ENCODE data around the gene NREP. TPM values are rescaled to one million over a fixed set of nuclear protein-coding genes. Genes with fewer than 3 reads are reported as not detected.

The NREP gene
- total and polyA plus RNA-seq, 2 experiments from 2014 or later, result 681 to 981 TPM

DNA sequence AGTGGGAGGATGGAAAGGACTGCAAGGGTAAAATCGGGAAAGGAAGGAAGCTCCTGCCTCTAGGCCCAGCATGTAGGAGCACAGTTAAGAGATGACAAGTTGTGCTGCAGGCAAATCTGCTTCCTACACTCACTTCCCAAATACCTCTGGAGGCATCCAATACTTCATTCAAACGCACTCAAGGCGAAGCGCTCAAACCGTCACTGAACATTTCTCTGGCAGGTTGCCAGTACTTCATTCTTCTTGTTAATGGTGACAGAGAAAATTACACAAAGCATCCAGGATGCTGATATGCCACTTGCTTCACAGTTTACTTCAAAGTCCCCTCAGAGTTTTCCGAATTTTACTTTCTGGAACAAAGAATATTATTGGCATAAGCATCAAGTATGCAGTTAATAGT is 59.8 kb downstream of the NREP start:
- Histone ChIP-seq H3K9me3 (ENCODE audit: low read depth) (no peaks in the 10 kb centered on the region), H3K27ac (no peak overlapping the region), H3K36me3 (no peaks in the 10 kb centered on the region), H3K4me3 (no peak overlapping the region), H3K4me1 (ENCODE audit: low read depth) (peaks cover 14% of the 10 kb centered on the region), H3K27me3 (no peaks in the 10 kb centered on the region)
- peak; percentile 57 to 80 for DNase-seq (ENCODE audit: low read depth in 1 of 2, low spot score in 1 of 2)
- no peak for TF ChIP-seq CTCF (IDR thresholded peaks at IDR 0.05; ENCODE audit: low read depth, low read length)

- no peaks in the 10 kb centered on the region for H3K27me3 ChIP-seq
- H3K4me3 ChIP-seq, result no peak overlapping the region
- no peak overlapping the region for H3K27ac ChIP-seq
- TF ChIP-seq CTCF (IDR thresholded peaks at IDR 0.05; ENCODE audit: low read depth, low read length), result no peak
- H3K9me3 ChIP-seq (ENCODE audit: low read depth), result no peaks in the 10 kb centered on the region
- DNase-seq (ENCODE audit: low read depth in 1 of 2, low spot score in 1 of 2), result no peak
- H3K36me3 ChIP-seq, result no peaks in the 10 kb centered on the region
- H3K4me1 ChIP-seq (ENCODE audit: low read depth), result peaks cover 14% of the 10 kb centered on the region
Measured at GRCh38 chr5:111695991-111696390, 61.0 kb downstream of the NREP start.

- Histone ChIP-seq H3K27me3 (no peaks in the 10 kb centered on the region), H3K9me3 (ENCODE audit: low read depth) (no peaks in the 10 kb centered on the region), H3K4me1 (ENCODE audit: low read depth) (peaks cover 14% of the 10 kb centered on the region), H3K36me3 (no peaks in the 10 kb centered on the region), H3K27ac (no peak overlapping the region), H3K4me3 (no peak overlapping the region)
- DNase-seq (ENCODE audit: low read depth in 1 of 2, low spot score in 1 of 2), result peak in 1 of 2 donors; percentile 74
- no peak for TF ChIP-seq CTCF (IDR thresholded peaks at IDR 0.05; ENCODE audit: low read depth, low read length)
Measured at GRCh38 chr5:111694133-111694532, 62.9 kb downstream of the NREP start.

GRCh38 chr5:111691914-111692313 is 65.1 kb downstream of the NREP start:
- no peaks in the 10 kb centered on the region for H3K27me3 ChIP-seq
- peaks cover 7% of the 10 kb centered on the region for H3K4me1 ChIP-seq (ENCODE audit: low read depth)
- TF ChIP-seq CTCF (IDR thresholded peaks at IDR 0.05; ENCODE audit: low read depth, low read length), result no peak
- no peaks in the 10 kb centered on the region for H3K36me3 ChIP-seq
- no peak overlapping the region for H3K4me3 ChIP-seq
- H3K27ac ChIP-seq, result no peak overlapping the region
- no peaks in the 10 kb centered on the region for H3K9me3 ChIP-seq (ENCODE audit: low read depth)
- DNase-seq (ENCODE audit: low read depth in 1 of 2, low spot score in 1 of 2), result no peak

- H3K36me3 ChIP-seq, result no peaks in the 10 kb centered on the region
- no peak overlapping the region for H3K4me3 ChIP-seq
- H3K27me3 ChIP-seq, result no peaks in the 10 kb centered on the region
- H3K9me3 ChIP-seq (ENCODE audit: low read depth), result no peaks in the 10 kb centered on the region
- DNase-seq (ENCODE audit: low read depth in 1 of 2, low spot score in 1 of 2), result no peak
- TF ChIP-seq CTCF (IDR thresholded peaks at IDR 0.05; ENCODE audit: low read depth, low read length), result no peak
- peaks cover 3% of the 10 kb centered on the region for H3K4me1 ChIP-seq (ENCODE audit: low read depth)
- no peak overlapping the region for H3K27ac ChIP-seq
Measured at GRCh38 chr5:111691508-111691907, 65.5 kb downstream of the NREP start.

All from cardiac muscle cell (in vitro differentiated cells and primary cell).